ENCODE results near the gene LRRD1.
"Not testable (repeated sequence)": the region's sequence is repeated elsewhere in the genome, so short reads cannot be mapped to it uniquely, and the experiment has no call there.

LRRD1 gene

GRCh38 chr7:92137557-92137956 is 41.4 kb downstream of the LRRD1 start:
- no peak for ATAC-seq

DNA sequence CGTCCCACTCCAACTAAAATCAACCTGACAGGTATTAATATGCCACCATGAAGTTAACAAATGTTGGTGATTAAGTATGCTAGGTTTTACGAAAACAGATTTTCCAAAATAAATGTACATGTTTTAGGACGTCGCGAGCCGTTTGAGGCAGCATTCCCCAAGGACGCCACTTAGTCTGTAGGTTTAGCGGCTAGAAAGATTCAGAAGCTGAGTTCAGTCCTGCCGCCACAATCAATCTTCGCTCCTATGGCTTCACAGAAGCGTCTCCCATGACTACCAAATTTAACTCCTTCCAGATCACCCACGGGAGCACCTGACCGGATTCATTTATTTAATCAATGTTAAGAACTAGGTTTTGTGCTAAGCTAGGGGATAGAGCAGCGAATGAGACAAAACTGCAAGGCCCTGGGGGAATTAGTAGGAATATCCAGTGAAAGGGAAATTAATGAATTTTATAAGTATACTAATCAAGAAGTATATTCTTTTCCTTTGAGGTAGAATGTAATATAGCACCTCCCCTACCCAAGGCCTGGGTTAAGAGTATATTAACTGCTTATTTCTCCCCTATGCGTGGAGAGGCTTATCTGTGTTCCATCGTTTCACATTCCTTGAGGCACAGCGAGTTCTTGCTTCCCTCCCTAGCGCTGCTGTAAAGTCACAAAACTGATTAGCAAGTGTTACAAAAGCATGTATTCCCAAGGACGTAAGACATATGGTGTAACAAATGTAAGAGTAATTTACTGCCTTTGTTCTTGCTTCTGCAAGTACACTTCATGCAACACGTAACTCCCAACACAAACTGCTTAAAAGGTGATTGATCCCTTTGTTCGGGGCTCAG is 43.7 kb downstream of the LRRD1 start:
- no peak for ATAC-seq

DNA sequence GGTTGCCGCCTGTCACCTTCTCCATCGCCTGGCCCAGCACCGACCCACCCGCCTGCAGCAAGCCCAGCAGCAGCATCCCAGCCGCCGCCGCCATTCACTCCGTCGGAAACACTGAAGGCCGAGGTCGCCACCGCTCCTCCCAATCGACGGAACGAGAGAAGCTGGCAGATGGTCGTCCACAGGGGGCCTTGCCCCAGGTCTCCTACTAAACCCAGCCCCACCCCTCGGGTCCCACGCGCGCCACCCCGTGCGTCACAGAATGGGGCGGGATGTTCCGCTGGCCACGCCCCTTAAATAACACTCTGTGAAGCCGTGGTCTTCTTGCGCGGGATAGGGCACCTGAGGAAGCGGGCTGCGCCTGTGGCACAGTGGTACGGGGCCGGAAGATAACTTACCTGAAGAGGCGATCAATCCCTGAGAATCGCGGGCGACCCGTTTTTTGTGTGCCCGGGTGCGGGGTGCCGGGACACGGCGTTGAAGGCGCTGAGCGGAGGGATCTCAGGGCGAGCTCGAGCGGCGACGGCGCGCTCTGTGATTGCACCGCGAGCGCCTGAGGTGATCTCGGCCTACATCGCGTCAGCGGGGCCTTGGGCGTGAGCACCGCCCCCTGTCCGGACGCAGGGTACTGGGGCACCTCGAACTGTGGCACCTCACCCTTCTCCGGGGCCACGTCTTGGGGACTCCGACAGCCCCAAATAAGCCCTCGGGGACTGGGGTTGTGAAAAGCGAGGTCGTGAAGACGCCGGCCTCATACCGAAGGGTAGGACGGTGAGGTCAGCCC is 44.5 kb downstream of the LRRD1 start, which contains the start of gene CYP51A1:
Gene CYP51A1 (minus strand): TSS at position 207 of the 781 bp plus-strand sequence. CDS start 113 bp downstream, at position 94.
- peak; percentile 88 to 90 for ATAC-seq

- ATAC-seq, result peak; percentile 24 to 33
These were observed 45.1 kb downstream of the LRRD1 start for GRCh38 chr7:92133737-92134270.

GRCh38 chr7:92133133-92133736 is 45.7 kb downstream of the LRRD1 start:
- ATAC-seq, result peak; percentile 13 to 22

GRCh38 chr7:92131764-92132330 is 47.1 kb downstream of the LRRD1 start:
- no peak for ATAC-seq

GRCh38 chr7:92131093-92131492 is 47.8 kb downstream of the LRRD1 start:
- no peak for ATAC-seq

DNA sequence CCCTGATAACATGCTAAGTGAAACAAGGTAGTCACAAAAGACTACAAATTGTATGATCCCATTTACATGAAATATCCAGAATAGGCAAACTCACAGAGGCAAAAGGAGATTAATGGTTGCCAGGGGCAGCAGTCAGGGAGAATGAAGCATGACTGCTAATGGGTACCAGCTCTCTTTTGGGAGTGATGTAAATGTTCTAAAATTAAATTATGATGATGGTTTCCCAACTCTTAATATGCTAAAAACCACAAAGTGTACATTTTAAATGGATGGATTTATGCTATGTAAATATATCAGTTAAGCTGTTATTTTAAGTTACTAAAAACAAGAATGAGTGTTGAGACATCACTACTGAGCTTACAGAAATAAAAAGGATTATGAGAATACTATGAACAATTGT is 57.3 kb downstream of the LRRD1 start:
- ATAC-seq, result no peak

- ATAC-seq, result no peak
These were observed 59.7 kb downstream of the LRRD1 start for GRCh38 chr7:92119213-92119759.

DNA sequence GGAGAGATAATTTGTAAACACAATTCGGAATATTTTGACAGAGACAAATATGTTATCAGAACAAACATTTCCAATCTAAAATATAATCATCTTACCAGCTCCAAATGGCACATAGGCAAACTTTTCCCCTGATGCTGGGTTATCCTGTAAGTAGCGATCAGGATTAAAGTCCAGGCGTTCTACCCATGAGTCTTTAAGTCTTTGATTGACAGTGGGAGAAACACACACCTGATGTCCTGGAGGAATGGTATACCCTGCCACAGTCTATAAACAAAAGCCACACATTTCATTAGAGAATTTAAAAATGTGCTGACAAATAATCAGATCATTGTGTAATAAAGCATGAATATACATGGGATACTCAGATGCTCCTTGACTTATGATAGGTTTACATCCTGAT is 62.0 kb downstream of the LRRD1 start:
- ATAC-seq, result no peak

DNA sequence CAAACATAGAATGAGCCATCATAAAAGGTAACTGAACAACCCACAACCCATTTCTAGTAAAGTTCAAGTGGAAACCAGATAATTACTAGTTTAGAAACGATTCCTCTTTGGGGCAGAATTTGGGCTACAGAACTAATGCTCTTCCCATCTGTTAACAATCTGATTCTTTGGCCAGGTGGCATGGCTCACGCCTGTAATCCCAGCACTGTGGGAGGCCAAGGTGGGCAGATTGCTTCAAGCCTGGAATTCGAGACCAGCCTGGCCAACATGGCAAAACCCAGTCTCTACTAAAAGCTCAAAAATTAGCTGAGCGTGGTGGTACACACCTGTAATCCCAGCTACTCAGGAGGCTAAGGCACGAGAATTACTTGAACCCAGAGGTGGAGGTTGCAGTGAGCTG is 63.1 kb downstream of the LRRD1 start:
- ATAC-seq, result no peak

DNA sequence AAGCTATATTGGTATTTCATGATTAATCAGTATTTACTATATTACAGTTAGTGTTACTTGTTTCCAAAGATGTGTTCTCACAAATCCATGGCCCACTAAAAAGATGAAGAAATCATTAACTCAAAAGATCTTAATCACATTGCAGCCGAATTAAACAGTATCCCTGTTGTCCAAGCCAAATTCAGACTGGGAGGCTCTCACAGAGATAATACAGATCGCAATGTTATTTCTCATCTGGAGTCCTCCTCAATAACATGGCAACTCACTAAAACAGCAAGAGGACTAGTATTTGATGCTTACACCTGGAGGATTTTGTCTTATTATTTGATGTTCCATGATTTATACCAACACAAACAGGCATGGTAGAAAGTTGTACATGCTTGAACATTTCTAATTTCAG is 68.1 kb downstream of the LRRD1 start:
- no peak for ATAC-seq

- no peak for ATAC-seq
These were observed 70.1 kb downstream of the LRRD1 start for GRCh38 chr7:92108821-92109220.

- not testable (repeated sequence) for ATAC-seq
These were observed 76.1 kb downstream of the LRRD1 start for GRCh38 chr7:92102862-92103261.

DNA sequence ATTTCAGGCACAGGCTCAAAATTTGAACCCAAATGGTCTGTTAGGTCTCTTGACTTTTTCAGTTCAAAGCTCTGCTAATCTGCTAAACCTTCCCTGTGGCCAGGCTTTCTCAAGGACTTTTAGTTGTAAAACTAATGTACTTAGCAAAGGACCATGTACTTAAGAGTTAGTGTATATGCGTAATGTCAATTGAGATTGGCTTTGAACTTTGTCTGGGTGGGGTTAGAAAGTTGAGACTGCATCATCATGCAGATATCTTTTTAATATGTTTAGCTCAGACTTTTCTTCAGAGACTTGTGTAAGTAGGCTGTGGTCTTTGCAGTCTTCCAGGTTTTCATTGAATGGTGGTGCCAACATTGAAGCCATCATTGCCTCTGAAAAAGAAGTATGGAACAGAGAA is 78.4 kb downstream of the LRRD1 start:
- no peak for ATAC-seq

- no peak for ATAC-seq
These were observed 83.6 kb downstream of the LRRD1 start for GRCh38 chr7:92095380-92095779.

Data from activated CD4-positive, CD25-positive, alpha-beta regulatory T cell treated with anti-CD3 and anti-CD28 coated beads, Interleukin-2, amount 50 U/mL, for 24 hours (primary cell).